Endodermal cell (in vitro differentiated cells): Measurements from ENCODE around the gene KCND3. TPM values are rescaled to one million over a fixed set of nuclear protein-coding genes. Genes with fewer than 3 reads are reported as not detected.

Experiments used
- DNase-seq: peaks from one replicate; pipeline ENCODE4 v3.0.0-alpha.2; 2017
- H3K27ac ChIP-seq: 2 replicates; pipeline ENCODE4 v1.5.1; 2013; ENCODE audit warnings: mild to moderate bottlenecking, low read depth, low read length, moderate library complexity
- H3K27me3 ChIP-seq: 2 replicates; pipeline ENCODE4 v1.6.1; 2013; ENCODE audit warnings: mild to moderate bottlenecking, low read length, moderate library complexity; ENCODE audit not compliant: insufficient read depth, control insufficient read depth, poor library complexity, severe bottlenecking
- H3K36me3 ChIP-seq: 2 replicates; pipeline ENCODE4 v1.7.0; 2013; ENCODE audit warnings: mild to moderate bottlenecking, low read length, moderate library complexity; ENCODE audit not compliant: control insufficient read depth, insufficient read depth
- H3K4me1 ChIP-seq: one replicate; pipeline ENCODE4 v1.7.0; 2013; ENCODE audit warnings: low read length; ENCODE audit not compliant: control insufficient read depth, insufficient read depth
- H3K4me3 ChIP-seq: 2 replicates; pipeline ENCODE4 v1.5.1; 2013; ENCODE audit warnings: mild to moderate bottlenecking, low read length, moderate library complexity
- H3K9ac ChIP-seq: 2 replicates; pipeline ENCODE4 v1.6.1; 2013; ENCODE audit warnings: mild to moderate bottlenecking, low read length, moderate library complexity; ENCODE audit not compliant: poor library complexity, severe bottlenecking; ENCODE audit errors: extremely low read depth
- H3K9me3 ChIP-seq: 2 replicates; pipeline ENCODE4 v1.6.1; 2013; ENCODE audit warnings: mild to moderate bottlenecking, low read length, moderate library complexity; ENCODE audit not compliant: control insufficient read depth
- H3K27ac Mint-ChIP-seq: 2 replicates; pipeline ENCODE4 v1.8.0; 2020; ENCODE audit warnings: mixed read lengths
- H3K27me3 Mint-ChIP-seq: 2 replicates; pipeline ENCODE4 v1.8.0; 2021; ENCODE audit warnings: mild to moderate bottlenecking, mixed read lengths; ENCODE audit not compliant: insufficient read depth
- H3K36me3 Mint-ChIP-seq: 2 replicates; pipeline ENCODE4 v1.8.0; 2020; ENCODE audit warnings: low read depth, mixed read lengths
- H3K4me1 Mint-ChIP-seq: 2 replicates; pipeline ENCODE4 v1.8.0; 2020; ENCODE audit warnings: mixed read lengths
- H3K4me3 Mint-ChIP-seq: 2 replicates; pipeline ENCODE4 v1.8.0; 2020; ENCODE audit warnings: mild to moderate bottlenecking, moderate library complexity, mixed read lengths
- H3K9me3 Mint-ChIP-seq: 2 replicates; pipeline ENCODE4 v1.8.0; 2020; ENCODE audit warnings: mild to moderate bottlenecking, mixed read lengths
- WGBS, 2 experiments: methylation state at CpG; one replicate each; pipeline versions ENCODE4 v1.1.5 to v1.1.7; 2013; ENCODE audit warnings: missing lambda C conversion rate in 2 of 2, mixed read lengths in 1 of 2; ENCODE audit not compliant: insufficient coverage in 1 of 2, insufficient read length in 1 of 2; 5-methylcytosine and 5-hydroxymethylcytosine counted together
- total RNA-seq, 2 donors: library from RNA; stranded (reverse); fragmentation: NEBNext Ultra II Directional in 1 of 2; extraction: Animal tissue kit (Norgen Biotek cat#: 25700) in 1 of 2; gene quantifications; 2 replicates in 1 of 2; 3 replicates in 1 of 2; pipeline ENCODE4 v1.2.1, GENCODE V29; 2021
- TF ChIP-seq, protein P1 (sequence below): fragments of 200-600 bp; sonication (generic); conservative IDR thresholded peaks from 2 replicates; pipeline ENCODE4 v1.5.0; 2021; ENCODE audit warnings: antibody characterized with exemption, mild to moderate bottlenecking

Gene KCND3
- total RNA-seq, 2 donors from 2014 or later: 0.13 TPM; not detected in 1

DNA sequence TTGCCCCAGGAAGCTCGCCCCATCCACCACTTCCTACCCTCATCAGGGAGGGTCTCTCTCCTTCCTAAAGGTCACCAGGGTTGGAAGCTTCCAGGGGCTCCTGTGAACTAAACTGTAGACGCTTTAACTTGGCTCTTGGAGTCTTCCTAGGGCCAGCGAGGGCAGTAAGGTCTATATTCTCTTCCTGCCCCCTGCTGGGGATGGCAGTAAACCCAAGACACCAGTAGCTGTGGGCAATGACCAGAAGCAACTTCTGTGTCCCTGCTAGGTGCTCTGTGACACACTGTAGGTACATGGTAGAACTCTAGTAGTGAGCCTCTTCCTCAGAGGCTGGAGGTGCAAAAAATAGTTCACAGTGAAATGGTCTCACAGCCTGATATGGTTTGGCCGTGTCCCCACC, 30.0 kb downstream of the KCND3 start:
- DNase-seq: no peak
- TF ChIP-seq, protein P1, sequence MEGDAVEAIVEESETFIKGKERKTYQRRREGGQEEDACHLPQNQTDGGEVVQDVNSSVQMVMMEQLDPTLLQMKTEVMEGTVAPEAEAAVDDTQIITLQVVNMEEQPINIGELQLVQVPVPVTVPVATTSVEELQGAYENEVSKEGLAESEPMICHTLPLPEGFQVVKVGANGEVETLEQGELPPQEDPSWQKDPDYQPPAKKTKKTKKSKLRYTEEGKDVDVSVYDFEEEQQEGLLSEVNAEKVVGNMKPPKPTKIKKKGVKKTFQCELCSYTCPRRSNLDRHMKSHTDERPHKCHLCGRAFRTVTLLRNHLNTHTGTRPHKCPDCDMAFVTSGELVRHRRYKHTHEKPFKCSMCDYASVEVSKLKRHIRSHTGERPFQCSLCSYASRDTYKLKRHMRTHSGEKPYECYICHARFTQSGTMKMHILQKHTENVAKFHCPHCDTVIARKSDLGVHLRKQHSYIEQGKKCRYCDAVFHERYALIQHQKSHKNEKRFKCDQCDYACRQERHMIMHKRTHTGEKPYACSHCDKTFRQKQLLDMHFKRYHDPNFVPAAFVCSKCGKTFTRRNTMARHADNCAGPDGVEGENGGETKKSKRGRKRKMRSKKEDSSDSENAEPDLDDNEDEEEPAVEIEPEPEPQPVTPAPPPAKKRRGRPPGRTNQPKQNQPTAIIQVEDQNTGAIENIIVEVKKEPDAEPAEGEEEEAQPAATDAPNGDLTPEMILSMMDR: peak; percentile 51
- no peaks in the 10 kb centered on the region for H3K36me3 Mint-ChIP-seq
- H3K9me3 ChIP-seq: no peaks in the 10 kb centered on the region
- H3K9ac ChIP-seq: no peak overlapping the region
- no peak overlapping the region for H3K27ac ChIP-seq
- H3K9me3 Mint-ChIP-seq: no peaks in the 10 kb centered on the region
- no peaks in the 10 kb centered on the region for H3K36me3 ChIP-seq
- H3K27ac Mint-ChIP-seq: no peak overlapping the region
- 89 to 90% methylated on average over 3 to 4 of the region's 4 CpGs for WGBS, 2 experiments
- H3K4me1 ChIP-seq: no peaks in the 10 kb centered on the region
- no peaks in the 10 kb centered on the region for H3K4me1 Mint-ChIP-seq
- H3K4me3 Mint-ChIP-seq: no peak overlapping the region
- peaks cover 51% of the 10 kb centered on the region for H3K27me3 ChIP-seq
- H3K4me3 ChIP-seq: no peak overlapping the region
- peaks cover 39% of the 10 kb centered on the region for H3K27me3 Mint-ChIP-seq

DNA sequence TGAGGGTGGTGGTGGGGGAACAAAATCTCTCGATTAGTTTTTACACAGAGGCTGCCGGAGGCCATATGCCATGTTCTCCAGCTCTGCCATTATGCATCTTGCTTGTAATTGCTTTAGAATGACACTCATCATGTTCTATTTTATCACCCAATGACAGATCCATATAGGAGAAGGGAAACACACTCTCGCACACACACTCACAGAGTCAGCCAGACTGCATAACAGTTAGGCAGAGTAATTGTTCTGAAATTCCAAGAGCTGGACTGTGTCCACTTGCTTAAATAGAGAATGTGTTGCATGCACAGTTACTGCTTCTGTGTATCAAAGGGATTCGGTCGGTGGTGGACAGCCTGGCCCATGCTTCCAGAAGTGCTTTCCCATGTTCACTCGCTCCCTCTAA, 30.6 kb downstream of the KCND3 start:
- H3K4me3 Mint-ChIP-seq: no peak overlapping the region
- H3K27ac Mint-ChIP-seq: no peak overlapping the region
- no peaks in the 10 kb centered on the region for H3K9me3 Mint-ChIP-seq
- H3K27ac ChIP-seq: no peak overlapping the region
- H3K27me3 Mint-ChIP-seq: peaks cover 42% of the 10 kb centered on the region
- no peak for DNase-seq
- no peaks in the 10 kb centered on the region for H3K4me1 ChIP-seq
- no peaks in the 10 kb centered on the region for H3K9me3 ChIP-seq
- 96 to 100% methylated on average over 1 to 6 of the region's 6 CpGs for WGBS, 2 experiments
- H3K27me3 ChIP-seq: peaks cover 54% of the 10 kb centered on the region
- H3K4me1 Mint-ChIP-seq: no peaks in the 10 kb centered on the region
- no peaks in the 10 kb centered on the region for H3K36me3 Mint-ChIP-seq
- TF ChIP-seq, protein P1: no peak
- H3K9ac ChIP-seq: no peak overlapping the region
- H3K36me3 ChIP-seq: no peaks in the 10 kb centered on the region
- H3K4me3 ChIP-seq: no peak overlapping the region

DNA sequence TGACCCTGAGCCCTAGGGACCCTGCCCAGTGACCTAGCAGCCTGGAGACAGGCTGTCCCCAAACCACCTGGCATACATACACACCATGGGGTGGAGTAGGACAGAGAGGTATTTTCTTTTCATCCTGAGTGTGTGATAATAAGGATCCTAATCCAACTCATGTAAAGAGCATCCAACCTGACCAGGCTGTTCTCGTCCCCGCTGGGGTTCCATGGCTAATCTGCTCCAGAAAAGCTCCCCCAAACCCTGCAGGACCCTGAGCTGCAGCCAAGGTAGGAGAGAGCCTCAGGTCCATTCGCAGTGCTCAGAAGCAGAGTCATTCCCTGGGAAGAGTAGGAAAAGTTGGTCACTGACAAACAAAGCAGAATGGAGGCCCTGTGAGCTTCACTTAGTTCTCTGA, 31.4 kb downstream of the KCND3 start:
- H3K27ac Mint-ChIP-seq: no peak overlapping the region
- WGBS, 2 experiments: 87 to 100% methylated on average over 1 to 3 of the region's 3 CpGs
- Histone ChIP-seq H3K4me1 (no peaks in the 10 kb centered on the region), H3K36me3 (no peaks in the 10 kb centered on the region), H3K9me3 (no peaks in the 10 kb centered on the region), H3K4me3 (no peak overlapping the region), H3K9ac (no peak overlapping the region), H3K27ac (no peak overlapping the region), H3K27me3 (peaks cover 54% of the 10 kb centered on the region)
- DNase-seq: no peak
- H3K27me3 Mint-ChIP-seq: peaks cover 47% of the 10 kb centered on the region
- TF ChIP-seq, protein P1: no peak
- no peaks in the 10 kb centered on the region for H3K36me3 Mint-ChIP-seq
- H3K9me3 Mint-ChIP-seq: no peaks in the 10 kb centered on the region
- no peaks in the 10 kb centered on the region for H3K4me1 Mint-ChIP-seq
- no peak overlapping the region for H3K4me3 Mint-ChIP-seq
